ENCODE results near the gene TMIE. TPM values are rescaled to one million over a fixed set of nuclear protein-coding genes. Genes with fewer than 3 reads are reported as not detected.

The TMIE gene
- total and polyA plus RNA-seq, 2 of the 8 experiments (the other 6 are each of a cell fraction or from before 2014, with no cell fraction given) = 0.45 to 0.67 TPM

DNA sequence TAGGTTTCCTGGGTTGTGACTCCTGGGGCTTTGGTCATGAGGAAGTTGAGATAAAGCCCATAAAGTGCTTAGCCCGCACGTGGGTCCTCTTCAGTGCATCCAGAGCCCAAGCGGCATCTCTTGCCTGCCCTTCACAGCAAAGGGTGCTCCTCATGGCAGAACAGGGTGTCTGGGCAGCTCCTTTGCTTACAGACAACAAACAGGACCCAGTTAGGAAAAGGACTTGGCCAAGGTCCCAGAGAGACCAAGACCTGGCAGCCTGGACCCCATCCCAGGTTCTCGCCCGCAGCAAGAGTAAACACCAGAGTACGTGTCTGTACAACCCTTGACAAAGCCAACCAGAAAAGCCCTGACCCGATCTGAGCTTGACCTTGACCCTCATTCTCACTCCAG, 34.7 kb upstream of the TMIE start:
- H2BK20ac ChIP-seq (ENCODE audit: low read length) = no peak overlapping the region
- no peak overlapping the region for H2BK12ac ChIP-seq (ENCODE audit: low read depth, low read length)
- no peak overlapping the region for H2BK15ac ChIP-seq (ENCODE audit: low read length)
- H3K23ac ChIP-seq (ENCODE audit: insufficient read length) = no peak overlapping the region
- H3K36me3 ChIP-seq (ENCODE audit: control insufficient read depth in 2 of 4, insufficient read depth in 4 of 4, low read length in 3 of 4) = no peaks in the 10 kb centered on the region
- ChIA-PET POLR2A (ENCODE audit: partially characterized antibody) (interaction anchor here (0.6 to 1.2 kb wide), 2 partner anchors 26 to 29 kb away, joined by 3 to 4 read pairs; no protein-coding TSS in a partner anchor), CTCF (ENCODE audit: partially characterized antibody) (interaction anchor here (0.7 to 1.3 kb wide), 5 partner anchors 19 to 229 kb away, joined by 3 to 4 read pairs (median 3); no protein-coding TSS in a partner anchor)
- DNase-seq (ENCODE audit: low read depth in 1 of 2, low spot score in 2 of 2) (peak in 1 of 2 experiments; percentile 35), FAIRE-seq (no peak)
- no peaks in the 10 kb centered on the region; a peak in 1 of 7 replicates for H3K27me3 ChIP-seq (replicated peaks in 1 of 4; ENCODE audit: control insufficient read depth in 3 of 4, extremely low read depth in 1 of 4, insufficient read depth in 3 of 4, low read length in 3 of 4)
- no peak overlapping the region; a peak in 1 of 7 replicates for H3K9ac ChIP-seq (replicated peaks in 1 of 4; ENCODE audit: extremely low read depth in 1 of 4, low read depth in 3 of 4, low read length in 3 of 4)
- H2AFZ ChIP-seq (ENCODE audit: low read length) = no peak overlapping the region
- H2BK120ac ChIP-seq (replicated peaks; ENCODE audit: low read depth, low read length) = no peak overlapping the region
- H2AK5ac ChIP-seq (ENCODE audit: low read depth, low read length) = no peak overlapping the region
- no peak overlapping the region for H3K56ac ChIP-seq (replicated peaks; ENCODE audit: insufficient read length, low read depth, low read length)
- H3K4me2 ChIP-seq (ENCODE audit: insufficient read depth in 1 of 2, low read depth in 2 of 2, low read length in 2 of 2) = no peak overlapping the region
- peaks cover 9 to 18% (median 15%) of the 10 kb centered on the region in 4 experiments for H3K4me1 ChIP-seq (replicated peaks in 1 of 4; ENCODE audit: control insufficient read depth in 3 of 4, insufficient read depth in 4 of 4, low read length in 3 of 4)
- H4K91ac ChIP-seq (replicated peaks; ENCODE audit: insufficient read length, low read length) = no peak overlapping the region
- 94% methylated on average over 7 of the region's 7 CpGs; no CpG with 5 or more reads in 1 of the 2 experiments for WGBS, 2 experiments (ENCODE audit: extremely low coverage in 1 of 2, insufficient coverage in 1 of 2, insufficient read length in 1 of 2, insufficient replicate concordance in 2 of 2, low coverage in 1 of 2, low lambda C conversion rate in 2 of 2, missing lambda C conversion rate in 1 of 2)
- H3K27ac ChIP-seq (ENCODE audit: low read depth, low read length) = no peak overlapping the region
- H4K20me1 ChIP-seq (replicated peaks in 1 of 2; ENCODE audit: control insufficient read depth in 1 of 2, insufficient read depth in 2 of 2, low read length in 2 of 2) = no peaks in the 10 kb centered on the region
- H3K4me3 ChIP-seq (ENCODE audit: extremely low read depth in 1 of 4, insufficient read depth in 2 of 4, low read depth in 3 of 4, low read length in 4 of 4) = no peak overlapping the region
- H3K9me3 ChIP-seq (ENCODE audit: insufficient read depth in 2 of 2, low read depth in 1 of 2, low read length in 1 of 2) = no peaks in the 10 kb centered on the region
- no peaks in the 10 kb centered on the region for H3K79me2 ChIP-seq (ENCODE audit: control insufficient read depth in 1 of 2, insufficient read depth in 2 of 2, low read length in 2 of 2)
- no peak overlapping the region for H3K14ac ChIP-seq (ENCODE audit: insufficient read length)
- no peak overlapping the region for H3K18ac ChIP-seq (ENCODE audit: extremely low read depth, low read length)
- no peaks in the 10 kb centered on the region for H3K23me2 ChIP-seq (ENCODE audit: low read depth, low read length)
- H4K5ac ChIP-seq (ENCODE audit: insufficient read length, low read depth, low read length) = no peak overlapping the region
- no peak overlapping the region for H3K4ac ChIP-seq (replicated peaks; ENCODE audit: insufficient read length, low read depth, low read length)
- no peaks in the 10 kb centered on the region for H3K79me1 ChIP-seq (ENCODE audit: low read depth, low read length)
- H4K8ac ChIP-seq (ENCODE audit: extremely low read depth, insufficient read depth, low read length) = no peak overlapping the region
- H2BK5ac ChIP-seq (ENCODE audit: low read depth, low read length) = no peak overlapping the region
- TF ChIP-seq POU5F1 (IDR thresholded peaks at IDR 0.05; ENCODE audit: low read depth, low read length) = no peak
- TF ChIP-seq SUZ12 (IDR thresholded peaks at IDR 0.05; ENCODE audit: low read length) = no peak
- TF ChIP-seq, protein P1, sequence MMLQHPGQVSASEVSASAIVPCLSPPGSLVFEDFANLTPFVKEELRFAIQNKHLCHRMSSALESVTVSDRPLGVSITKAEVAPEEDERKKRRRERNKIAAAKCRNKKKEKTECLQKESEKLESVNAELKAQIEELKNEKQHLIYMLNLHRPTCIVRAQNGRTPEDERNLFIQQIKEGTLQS (IDR thresholded peaks at IDR 0.05; ENCODE audit: insufficient read depth, low read depth, low read length) = no peak
- no peak for TF ChIP-seq ASH2L (IDR thresholded peaks at IDR 0.05; ENCODE audit: low read length)
- no peak for TF ChIP-seq JUN (IDR thresholded peaks at IDR 0.05; ENCODE audit: low read depth, low read length)
- no peak for TF ChIP-seq HDAC2 (IDR thresholded peaks at IDR 0.05; ENCODE audit: borderline replicate concordance in 1 of 2, low read depth in 2 of 2, low read length in 2 of 2)
- no peak for TF ChIP-seq SP1 (IDR thresholded peaks at IDR 0.05; ENCODE audit: low read depth, low read length)
- no peak for TF ChIP-seq KDM5A (IDR thresholded peaks at IDR 0.05; ENCODE audit: low read length)
- TF ChIP-seq POLR2A (IDR thresholded peaks at IDR 0.05; ENCODE audit: control extremely low read depth in 1 of 2, low read depth in 2 of 2, low read length in 2 of 2) = no peak
- no peak for TF ChIP-seq EZH2 (IDR thresholded peaks at IDR 0.05; ENCODE audit: low read depth, low read length, severe bottlenecking)
- TF ChIP-seq POLR2AphosphoS5 (IDR thresholded peaks at IDR 0.05; ENCODE audit: low read depth, low read length) = no peak
- TF ChIP-seq TAF7 (optimal IDR thresholded peaks at IDR 0.05; ENCODE audit: borderline replicate concordance, low read depth, low read length) = no peak
- no peak for TF ChIP-seq BRCA1 (IDR thresholded peaks at IDR 0.05; ENCODE audit: low read depth, low read length)
- no peak for TF ChIP-seq MAX (IDR thresholded peaks at IDR 0.05)
